Left ventricle myocardium inferior (tissue), 1 donor: ENCODE results near the gene HDAC3. TPM values are rescaled to one million over a fixed set of nuclear protein-coding genes. Genes with fewer than 3 reads are reported as not detected.

Experiments used
- DNase-seq: peaks from one replicate; pipeline ENCODE4 v3.0.0-alpha.2; 2020
- H3K27ac ChIP-seq: fragments of 200-600 bp; replicated peaks from 2 replicates; pipeline ENCODE4 v1.8.0; 2021
- H3K27me3 ChIP-seq: fragments of 200-600 bp; 2 replicates; pipeline ENCODE4 v1.8.0; 2021; ENCODE audit warnings: low read depth
- H3K36me3 ChIP-seq: fragments of 200-600 bp; 2 replicates; pipeline ENCODE4 v1.8.0; 2021
- H3K4me1 ChIP-seq: fragments of 200-600 bp; 2 replicates; pipeline ENCODE4 v1.8.0; 2021
- H3K4me3 ChIP-seq: fragments of 200-600 bp; 2 replicates; pipeline ENCODE4 v1.8.0; 2021; ENCODE audit warnings: mild to moderate bottlenecking, moderate library complexity
- H3K9me3 ChIP-seq: fragments of 200-600 bp; replicated peaks from 2 replicates; pipeline ENCODE4 v1.8.0; 2021
- CTCF ChIP-seq: fragments of 200-600 bp; IDR thresholded peaks from 2 replicates; pipeline ENCODE4 v1.8.0; 2021; ENCODE audit warnings: antibody characterized with exemption, mild to moderate bottlenecking, borderline replicate concordance
- intact Hi-C: fragments of 100-400 bp; cut with micrococcal nuclease; formaldehyde crosslinking; loops from one replicate; pipeline ENCODE4 v1.11.0; 2022
- total RNA-seq: library from RNA; stranded (reverse); fragmentation: NEBNext Ultra II Directional; extraction: Animal tissue kit (Norgen Biotek cat#: 25700); gene quantifications from one replicate; pipeline ENCODE4 v1.2.1, GENCODE V29; 2021
- donor health status: DM: no; HTN: yes; CAD: no; lungs with severe emphysema.

The HDAC3 gene
- total RNA-seq, 1 donor from 2014 or later = 27.4 TPM

GRCh38 chr5:141657404-141657803 lies 20.8 kb upstream of the HDAC3 start:
- H3K27me3 ChIP-seq = no peaks in the 10 kb centered on the region
- no peak for TF ChIP-seq CTCF
- intact Hi-C loops = no loop called here
- H3K27ac ChIP-seq = no peak overlapping the region
- no peaks in the 10 kb centered on the region for H3K4me1 ChIP-seq
- H3K9me3 ChIP-seq = no peaks in the 10 kb centered on the region
- H3K36me3 ChIP-seq = peaks cover 64% of the 10 kb centered on the region
- no peak overlapping the region for H3K4me3 ChIP-seq
- DNase-seq = no peak

- H3K4me1 ChIP-seq = peaks cover 4% of the 10 kb centered on the region
- TF ChIP-seq CTCF = no peak
- intact Hi-C loops = no loop called here
- no peak for DNase-seq
- no peaks in the 10 kb centered on the region for H3K9me3 ChIP-seq
- no peak overlapping the region for H3K27ac ChIP-seq
- peaks cover 56% of the 10 kb centered on the region for H3K36me3 ChIP-seq
- H3K4me3 ChIP-seq = no peak overlapping the region
- H3K27me3 ChIP-seq = no peaks in the 10 kb centered on the region
Measured at GRCh38 chr5:141656396-141656795, 19.7 kb upstream of the HDAC3 start.

- TF ChIP-seq CTCF = no peak
- Histone ChIP-seq H3K36me3 (peaks cover 46% of the 10 kb centered on the region), H3K9me3 (no peaks in the 10 kb centered on the region), H3K27ac (no peak overlapping the region), H3K4me3 (no peak overlapping the region), H3K27me3 (no peaks in the 10 kb centered on the region), H3K4me1 (peaks cover 16% of the 10 kb centered on the region)
- intact Hi-C loops = no loop called here
- no peak for DNase-seq
Measured at GRCh38 chr5:141655020-141655419, 18.4 kb upstream of the HDAC3 start.

- no peaks in the 10 kb centered on the region for H3K9me3 ChIP-seq
Measured at GRCh38 chr5:141654298-141654697, 17.6 kb upstream of the HDAC3 start.

GRCh38 chr5:141651728-141652105 lies 15.1 kb upstream of the HDAC3 start:
- no peak for TF ChIP-seq CTCF
- no peak for DNase-seq
- H3K27ac ChIP-seq = peak overlapping the region; percentile 29
- H3K9me3 ChIP-seq = no peaks in the 10 kb centered on the region
- no peaks in the 10 kb centered on the region for H3K27me3 ChIP-seq
- H3K4me3 ChIP-seq = peak overlapping the region; percentile 72
- H3K4me1 ChIP-seq = peaks cover 16% of the 10 kb centered on the region
- peaks cover 15% of the 10 kb centered on the region for H3K36me3 ChIP-seq
- intact Hi-C loops = no loop called here

More at GRCh38 chr5:141654298-141654697, 17.6 kb upstream of the HDAC3 start:
- peaks cover 16% of the 10 kb centered on the region for H3K4me1 ChIP-seq
- intact Hi-C loops = no loop called here
- no peaks in the 10 kb centered on the region for H3K27me3 ChIP-seq
- peaks cover 39% of the 10 kb centered on the region for H3K36me3 ChIP-seq
- H3K27ac ChIP-seq = no peak overlapping the region
- DNase-seq = no peak
- H3K4me3 ChIP-seq = no peak overlapping the region
- TF ChIP-seq CTCF = no peak
